HepG2 (cell line): Measurements from ENCODE around the gene C12orf43. TPM values are rescaled to one million over a fixed set of nuclear protein-coding genes. Genes with fewer than 3 reads are reported as not detected.
A peak's percentile ranks its signal among the peaks of the same experiment; 100 is the strongest.

Experiments
- ARNT2 ChIP-seq: sonication (generic); formaldehyde crosslinking; IDR thresholded peaks from 2 replicates; pipeline ENCODE4 v1.8.0; 2022; ENCODE audit warnings: mild to moderate bottlenecking, low read depth, missing genetic modification reagents, moderate library complexity
- ATF7-NPFF ChIP-seq: sonication (generic); formaldehyde crosslinking; IDR thresholded peaks from 2 replicates; pipeline ENCODE4 v1.8.1; 2023; ENCODE audit warnings: mild to moderate bottlenecking, low read depth, missing genetic modification reagents, moderate library complexity
- HINFP ChIP-seq: sonication (generic); formaldehyde crosslinking; IDR thresholded peaks from 2 replicates; pipeline ENCODE4 v1.4.0; 2020; ENCODE audit warnings: low read depth, mild to moderate bottlenecking, missing genetic modification reagents
- ZBTB49 ChIP-seq: sonication (generic); formaldehyde crosslinking; IDR thresholded peaks from 2 replicates; pipeline ENCODE4 v1.4.0; 2020; ENCODE audit warnings: missing genetic modification reagents, borderline replicate concordance
- ZNF12 ChIP-seq: sonication (generic); formaldehyde crosslinking; IDR thresholded peaks from 2 replicates; pipeline ENCODE4 v1.5.0; 2020; ENCODE audit warnings: missing genetic modification reagents
- ZNF414 ChIP-seq: sonication (generic); formaldehyde crosslinking; IDR thresholded peaks from 2 replicates; pipeline ENCODE4 v1.5.0; 2020; ENCODE audit warnings: missing genetic modification reagents
- ZNF784 ChIP-seq: sonication (generic); formaldehyde crosslinking; IDR thresholded peaks from 2 replicates; pipeline ENCODE4 v1.5.1; 2020; ENCODE audit warnings: missing genetic modification reagents, mild to moderate bottlenecking, borderline replicate concordance
- polyA plus RNA-seq, 8 experiments: library from polyadenylated mRNA; depleted of rRNA in 3 of 8; stranded (reverse) in 7 of 8; unstranded in 1 of 8; fragments of >200 nt; fragmentation: Illumina TruSeq in 4 of 8; extraction: Trizol in 4 of 8; gene quantifications; 2 replicates each; pipeline versions ENCODE4 v1.2.1 to v1.2.3, GENCODE V29; 2011 to 2016; ENCODE audit warnings: low read depth in 4 of 8, missing spikeins in 1 of 8, mixed read lengths in 1 of 8; ENCODE audit not compliant: insufficient read depth in 1 of 8
- total RNA-seq, 5 experiments: library from RNA; depleted of rRNA; stranded (reverse); fragments of >200 nt; fragmentation: Illumina TruSeq; extraction: Trizol; gene quantifications; 2 replicates each; pipeline ENCODE4 v1.2.3, GENCODE V29; 2016; ENCODE audit warnings: low read depth in 1 of 5
- TF ChIP-seq, protein P1 (sequence below): sonication (generic); formaldehyde crosslinking; IDR thresholded peaks from 2 replicates; pipeline ENCODE4 v1.8.0; 2022; ENCODE audit warnings: mild to moderate bottlenecking, missing genetic modification reagents, moderate library complexity
- TF ChIP-seq, protein P2 (sequence below): sonication (generic); formaldehyde crosslinking; IDR thresholded peaks from 2 replicates; pipeline ENCODE4 v1.4.0; 2020; ENCODE audit warnings: missing genetic modification reagents, low read depth, mild to moderate bottlenecking, borderline replicate concordance
- TF ChIP-seq, protein P3 (sequence below): sonication (generic); formaldehyde crosslinking; IDR thresholded peaks from 2 replicates; pipeline ENCODE4 v1.4.0; 2020; ENCODE audit warnings: missing genetic modification reagents, borderline replicate concordance
- TF ChIP-seq, protein P4 (sequence below): sonication (generic); formaldehyde crosslinking; IDR thresholded peaks from 2 replicates; pipeline ENCODE4 v1.8.1; 2023; ENCODE audit warnings: mild to moderate bottlenecking, missing genetic modification reagents
- TF ChIP-seq, protein P5 (sequence below): sonication (generic); formaldehyde crosslinking; IDR thresholded peaks from 2 replicates; pipeline ENCODE4 v1.8.0; 2022; ENCODE audit warnings: mild to moderate bottlenecking, missing genetic modification reagents, moderate library complexity

C12orf43 gene
- total and polyA plus RNA-seq, 2 of the 13 experiments (the other 11 are each of a cell fraction or from before 2014, with no cell fraction given): 7.9 to 11.1 TPM

- TF ChIP-seq, protein P1, sequence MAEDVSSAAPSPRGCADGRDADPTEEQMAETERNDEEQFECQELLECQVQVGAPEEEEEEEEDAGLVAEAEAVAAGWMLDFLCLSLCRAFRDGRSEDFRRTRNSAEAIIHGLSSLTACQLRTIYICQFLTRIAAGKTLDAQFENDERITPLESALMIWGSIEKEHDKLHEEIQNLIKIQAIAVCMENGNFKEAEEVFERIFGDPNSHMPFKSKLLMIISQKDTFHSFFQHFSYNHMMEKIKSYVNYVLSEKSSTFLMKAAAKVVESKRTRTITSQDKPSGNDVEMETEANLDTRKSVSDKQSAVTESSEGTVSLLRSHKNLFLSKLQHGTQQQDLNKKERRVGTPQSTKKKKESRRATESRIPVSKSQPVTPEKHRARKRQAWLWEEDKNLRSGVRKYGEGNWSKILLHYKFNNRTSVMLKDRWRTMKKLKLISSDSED: no peak
- peak; percentile 51; the same call in 1 of the 2 replicates for TF ChIP-seq ATF7-NPFF (CRISPR knock-in tag)
- no peak for TF ChIP-seq ZBTB49 (CRISPR knock-in tag)
- TF ChIP-seq ARNT2: 0 out of 2 replicates have a peak, but pooled peaks have one; percentile 70
- TF ChIP-seq, protein P2, sequence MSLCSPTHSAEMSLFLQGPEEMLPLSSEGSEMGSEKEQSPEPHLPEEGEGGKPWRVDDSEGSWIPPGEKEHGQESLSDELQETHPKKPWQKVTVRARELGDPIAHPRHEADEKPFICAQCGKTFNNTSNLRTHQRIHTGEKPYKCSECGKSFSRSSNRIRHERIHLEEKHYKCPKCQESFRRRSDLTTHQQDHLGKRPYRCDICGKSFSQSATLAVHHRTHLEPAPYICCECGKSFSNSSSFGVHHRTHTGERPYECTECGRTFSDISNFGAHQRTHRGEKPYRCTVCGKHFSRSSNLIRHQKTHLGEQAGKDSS: peak; percentile 91; the same call in 1 of the 2 replicates
- no peak for TF ChIP-seq ZNF12 (CRISPR knock-in tag)
- 0 out of 2 replicates have a peak, but pooled peaks have one; percentile 20 for TF ChIP-seq ZNF784 (CRISPR knock-in tag)
- TF ChIP-seq, protein P3, sequence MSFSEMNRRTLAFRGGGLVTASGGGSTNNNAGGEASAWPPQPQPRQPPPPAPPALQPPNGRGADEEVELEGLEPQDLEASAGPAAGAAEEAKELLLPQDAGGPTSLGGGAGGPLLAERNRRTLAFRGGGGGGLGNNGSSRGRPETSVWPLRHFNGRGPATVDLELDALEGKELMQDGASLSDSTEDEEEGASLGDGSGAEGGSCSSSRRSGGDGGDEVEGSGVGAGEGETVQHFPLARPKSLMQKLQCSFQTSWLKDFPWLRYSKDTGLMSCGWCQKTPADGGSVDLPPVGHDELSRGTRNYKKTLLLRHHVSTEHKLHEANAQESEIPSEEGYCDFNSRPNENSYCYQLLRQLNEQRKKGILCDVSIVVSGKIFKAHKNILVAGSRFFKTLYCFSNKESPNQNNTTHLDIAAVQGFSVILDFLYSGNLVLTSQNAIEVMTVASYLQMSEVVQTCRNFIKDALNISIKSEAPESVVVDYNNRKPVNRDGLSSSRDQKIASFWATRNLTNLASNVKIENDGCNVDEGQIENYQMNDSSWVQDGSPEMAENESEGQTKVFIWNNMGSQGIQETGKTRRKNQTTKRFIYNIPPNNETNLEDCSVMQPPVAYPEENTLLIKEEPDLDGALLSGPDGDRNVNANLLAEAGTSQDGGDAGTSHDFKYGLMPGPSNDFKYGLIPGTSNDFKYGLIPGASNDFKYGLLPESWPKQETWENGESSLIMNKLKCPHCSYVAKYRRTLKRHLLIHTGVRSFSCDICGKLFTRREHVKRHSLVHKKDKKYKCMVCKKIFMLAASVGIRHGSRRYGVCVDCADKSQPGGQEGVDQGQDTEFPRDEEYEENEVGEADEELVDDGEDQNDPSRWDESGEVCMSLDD (CRISPR knock-in tag): no peak; the same call in none of the 2 replicates
- TF ChIP-seq, protein P4, sequence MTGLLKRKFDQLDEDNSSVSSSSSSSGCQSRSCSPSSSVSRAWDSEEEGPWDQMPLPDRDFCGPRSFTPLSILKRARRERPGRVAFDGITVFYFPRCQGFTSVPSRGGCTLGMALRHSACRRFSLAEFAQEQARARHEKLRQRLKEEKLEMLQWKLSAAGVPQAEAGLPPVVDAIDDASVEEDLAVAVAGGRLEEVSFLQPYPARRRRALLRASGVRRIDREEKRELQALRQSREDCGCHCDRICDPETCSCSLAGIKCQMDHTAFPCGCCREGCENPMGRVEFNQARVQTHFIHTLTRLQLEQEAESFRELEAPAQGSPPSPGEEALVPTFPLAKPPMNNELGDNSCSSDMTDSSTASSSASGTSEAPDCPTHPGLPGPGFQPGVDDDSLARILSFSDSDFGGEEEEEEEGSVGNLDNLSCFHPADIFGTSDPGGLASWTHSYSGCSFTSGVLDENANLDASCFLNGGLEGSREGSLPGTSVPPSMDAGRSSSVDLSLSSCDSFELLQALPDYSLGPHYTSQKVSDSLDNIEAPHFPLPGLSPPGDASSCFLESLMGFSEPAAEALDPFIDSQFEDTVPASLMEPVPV (CRISPR knock-in tag): peak; percentile 87
- TF ChIP-seq, protein P5, sequence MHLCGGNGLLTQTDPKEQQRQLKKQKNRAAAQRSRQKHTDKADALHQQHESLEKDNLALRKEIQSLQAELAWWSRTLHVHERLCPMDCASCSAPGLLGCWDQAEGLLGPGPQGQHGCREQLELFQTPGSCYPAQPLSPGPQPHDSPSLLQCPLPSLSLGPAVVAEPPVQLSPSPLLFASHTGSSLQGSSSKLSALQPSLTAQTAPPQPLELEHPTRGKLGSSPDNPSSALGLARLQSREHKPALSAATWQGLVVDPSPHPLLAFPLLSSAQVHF (CRISPR knock-in tag): no peak
- TF ChIP-seq ZNF414 (CRISPR knock-in tag): peak; percentile 1; the same call in 1 of the 2 replicates
- TF ChIP-seq HINFP (CRISPR knock-in tag): peak; percentile 70; the same call in 1 of the 2 replicates
These were observed 36.2 kb downstream of the C12orf43 start (continued) for GRCh38 chr12:120979862-120980696.
